ACC112 (cell line): Measurements from ENCODE around the gene NSD1.

Experiments used
- H2AFZ ChIP-seq: fragments of 200-600 bp; sonication (generic); one replicate; pipeline ENCODE4 v1.6.0; 2017; ENCODE audit warnings: antibody characterized with exemption, low read length; ENCODE audit not compliant: unreplicated experiment
- H3K27ac ChIP-seq: fragments of 200-600 bp; sonication (generic); 2 replicates; pipeline ENCODE4 v1.5.1; 2014; ENCODE audit warnings: low read depth, mild to moderate bottlenecking, antibody characterized with exemption, low read length, moderate library complexity
- H3K27me3 ChIP-seq: fragments of 200-600 bp; sonication (generic); 2 replicates; pipeline ENCODE4 v1.6.1; 2014; ENCODE audit warnings: mild to moderate bottlenecking, antibody characterized with exemption, low read length, moderate library complexity, mixed read lengths; ENCODE audit not compliant: insufficient read depth
- H3K36me3 ChIP-seq: fragments of 200-600 bp; sonication (generic); 2 replicates; pipeline ENCODE4 v1.6.1; 2016; ENCODE audit warnings: mild to moderate bottlenecking, antibody characterized with exemption, low read length, moderate library complexity, mixed read lengths; ENCODE audit not compliant: insufficient read depth
- H3K4me1 ChIP-seq: fragments of 200-600 bp; sonication (generic); one replicate; pipeline ENCODE4 v1.6.1; 2016; ENCODE audit warnings: low read length, mixed read lengths; ENCODE audit not compliant: insufficient read depth, unreplicated experiment, control insufficient read depth
- H3K4me3 ChIP-seq: fragments of 200-600 bp; sonication (generic); 2 replicates; pipeline ENCODE4 v1.5.1; 2014; ENCODE audit warnings: mild to moderate bottlenecking, low read depth, low read length
- H3K79me2 ChIP-seq: fragments of 200-600 bp; sonication (generic); one replicate; pipeline ENCODE4 v1.6.0; 2016; ENCODE audit warnings: low read length; ENCODE audit not compliant: control insufficient read depth, unreplicated experiment, insufficient read depth

Gene NSD1

GRCh38 chr5:177178733-177179304 lies 45.2 kb downstream of the NSD1 start:
- no peak overlapping the region for H3K27ac ChIP-seq
- H3K36me3 ChIP-seq, result no peaks in the 10 kb centered on the region
- no peak overlapping the region for H3K4me3 ChIP-seq
- no peaks in the 10 kb centered on the region for H3K4me1 ChIP-seq
- no peak overlapping the region for H2AFZ ChIP-seq
- H3K79me2 ChIP-seq, result peaks cover 49% of the 10 kb centered on the region
- H3K27me3 ChIP-seq, result no peaks in the 10 kb centered on the region

DNA sequence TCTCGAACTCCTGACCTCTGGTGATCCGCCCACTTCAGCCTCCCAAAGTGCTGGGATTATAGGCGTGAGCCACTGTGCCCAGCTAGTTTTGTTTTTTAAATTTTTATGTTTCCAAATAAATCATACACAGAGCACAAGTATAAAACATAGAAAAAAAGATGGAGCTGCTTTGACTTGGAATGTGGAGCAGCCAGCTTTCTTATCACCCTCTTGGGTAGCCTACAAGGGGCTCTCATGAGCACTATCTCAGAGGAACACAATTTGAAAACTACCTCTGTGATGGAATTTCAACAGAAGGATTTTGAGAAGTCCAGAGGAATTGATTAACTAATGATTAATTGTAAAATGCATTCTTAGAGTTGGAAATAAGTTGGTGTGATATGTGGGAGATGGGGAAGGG lies 45.9 kb downstream of the NSD1 start:
- Histone ChIP-seq H3K27ac (no peak overlapping the region), H3K27me3 (no peaks in the 10 kb centered on the region), H3K4me1 (no peaks in the 10 kb centered on the region), H3K79me2 (peaks cover 49% of the 10 kb centered on the region), H3K36me3 (no peaks in the 10 kb centered on the region), H3K4me3 (no peak overlapping the region), H2AFZ (no peak overlapping the region)

DNA sequence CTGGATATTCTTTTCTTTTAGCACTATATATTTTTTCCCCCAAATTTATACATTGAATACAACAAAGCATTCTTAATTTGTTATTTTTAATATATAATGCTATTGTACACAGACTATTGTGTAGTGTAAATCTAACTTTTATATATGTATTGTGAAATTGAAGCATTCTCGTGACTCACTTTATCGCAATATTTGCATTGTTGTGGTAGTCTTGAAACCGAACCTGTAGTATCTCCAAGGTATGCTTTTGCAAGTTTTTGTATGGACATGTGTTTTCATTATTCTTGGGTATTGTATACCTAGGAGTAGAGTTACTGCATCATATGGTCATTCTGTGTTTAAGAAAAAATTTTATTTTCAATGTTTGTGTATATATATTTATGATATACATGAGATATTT lies 49.6 kb downstream of the NSD1 start:
- Histone ChIP-seq H3K4me3 (no peak overlapping the region), H3K36me3 (0 out of 2 replicates have a peak, but pooled peaks cover 3% of the 10 kb centered on the region), H2AFZ (no peak overlapping the region), H3K79me2 (peaks cover 54% of the 10 kb centered on the region), H3K4me1 (no peaks in the 10 kb centered on the region), H3K27me3 (no peaks in the 10 kb centered on the region), H3K27ac (no peak overlapping the region)

DNA sequence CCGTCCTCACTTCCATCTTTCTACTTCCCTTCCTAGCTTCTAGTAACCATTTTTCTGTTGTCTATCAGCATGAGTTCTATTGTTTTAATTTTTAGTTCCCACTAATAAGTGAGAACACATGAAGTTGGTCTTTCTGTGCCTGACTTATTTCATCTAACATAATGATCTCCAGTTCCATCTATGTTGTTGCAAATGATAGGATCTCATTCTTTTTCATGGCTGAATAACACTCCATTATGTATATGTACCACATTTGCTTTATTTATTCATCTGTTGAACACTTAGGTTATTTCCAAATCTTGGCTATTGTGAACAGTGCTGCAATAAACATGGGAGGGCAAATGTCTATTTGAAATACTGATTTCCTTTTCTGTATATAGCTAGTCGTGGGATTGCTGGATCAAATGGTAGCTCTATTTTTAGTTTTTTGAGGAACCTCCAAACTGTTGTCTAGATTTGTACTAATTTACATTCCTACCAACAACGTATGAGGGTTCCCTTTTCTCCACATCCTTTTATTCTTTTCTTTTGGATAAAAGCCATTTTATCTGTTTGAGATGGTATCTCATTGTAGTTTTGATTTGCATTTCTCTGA lies 50.3 kb downstream of the NSD1 start:
- Histone ChIP-seq H3K36me3 (0 out of 2 replicates have a peak, but pooled peaks cover 3% of the 10 kb centered on the region), H3K4me1 (peaks cover 3% of the 10 kb centered on the region), H3K27me3 (no peaks in the 10 kb centered on the region), H2AFZ (no peak overlapping the region), H3K27ac (no peak overlapping the region), H3K4me3 (no peak overlapping the region), H3K79me2 (peaks cover 57% of the 10 kb centered on the region)

GRCh38 chr5:177185993-177186392 lies 52.4 kb downstream of the NSD1 start:
- Histone ChIP-seq H3K79me2 (peaks cover 60% of the 10 kb centered on the region), H3K36me3 (0 out of 2 replicates have a peak, but pooled peaks cover 3% of the 10 kb centered on the region), H3K27me3 (no peaks in the 10 kb centered on the region), H3K27ac (no peak overlapping the region), H2AFZ (no peak overlapping the region), H3K4me1 (peaks cover 9% of the 10 kb centered on the region), H3K4me3 (no peak overlapping the region)

DNA sequence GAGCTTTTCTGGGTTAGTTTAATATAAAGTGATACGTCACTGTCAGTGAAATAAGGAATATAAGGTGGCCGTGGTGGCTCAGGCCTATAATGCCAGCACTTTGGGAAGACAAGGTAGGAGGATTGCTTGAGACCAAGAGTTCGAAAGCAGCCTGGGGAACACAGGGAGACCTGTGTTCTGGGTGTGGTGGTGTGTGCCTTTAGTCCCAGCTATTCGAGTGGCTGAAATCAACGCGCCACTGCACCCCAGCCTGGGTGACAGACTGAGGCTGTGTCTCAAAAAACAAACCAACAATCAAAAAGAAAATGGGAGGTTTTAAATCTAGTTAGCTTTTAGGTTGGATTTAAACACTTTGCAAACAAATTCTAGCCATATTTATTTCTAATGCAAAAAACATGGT lies 53.1 kb downstream of the NSD1 start:
- Histone ChIP-seq H3K79me2 (peaks cover 60% of the 10 kb centered on the region), H3K36me3 (peaks cover 4% of the 10 kb centered on the region; the same call in 1 of the 2 replicates), H3K4me1 (peaks cover 9% of the 10 kb centered on the region), H3K27me3 (no peaks in the 10 kb centered on the region), H3K27ac (no peak overlapping the region), H2AFZ (no peak overlapping the region), H3K4me3 (no peak overlapping the region)

DNA sequence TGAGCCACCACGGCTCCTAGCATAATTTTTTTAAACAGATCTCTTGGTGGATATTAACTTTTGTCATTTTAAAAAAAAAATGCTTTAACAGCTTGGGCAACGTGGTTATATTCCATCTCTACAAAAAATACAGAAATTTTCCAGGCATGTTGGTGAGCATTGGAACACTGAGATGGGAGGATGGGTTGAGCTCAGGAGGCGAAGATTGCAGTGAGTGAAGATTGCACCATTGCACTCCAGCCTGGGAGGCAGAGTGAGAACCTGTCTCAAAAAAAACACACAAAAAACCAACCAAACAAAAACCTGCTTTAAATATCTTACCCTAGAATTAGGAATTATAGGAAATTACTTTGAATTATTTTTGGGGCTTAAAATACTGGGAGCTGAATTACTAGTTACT lies 55.2 kb downstream of the NSD1 start:
- Histone ChIP-seq H3K79me2 (peaks cover 49% of the 10 kb centered on the region), H3K36me3 (peaks cover 9% of the 10 kb centered on the region), H3K27me3 (no peaks in the 10 kb centered on the region), H3K4me3 (no peak overlapping the region), H3K27ac (0 out of 2 replicates have a peak overlapping the region, but pooled peaks have one; percentile 13), H2AFZ (no peak overlapping the region), H3K4me1 (peaks cover 13% of the 10 kb centered on the region)

DNA sequence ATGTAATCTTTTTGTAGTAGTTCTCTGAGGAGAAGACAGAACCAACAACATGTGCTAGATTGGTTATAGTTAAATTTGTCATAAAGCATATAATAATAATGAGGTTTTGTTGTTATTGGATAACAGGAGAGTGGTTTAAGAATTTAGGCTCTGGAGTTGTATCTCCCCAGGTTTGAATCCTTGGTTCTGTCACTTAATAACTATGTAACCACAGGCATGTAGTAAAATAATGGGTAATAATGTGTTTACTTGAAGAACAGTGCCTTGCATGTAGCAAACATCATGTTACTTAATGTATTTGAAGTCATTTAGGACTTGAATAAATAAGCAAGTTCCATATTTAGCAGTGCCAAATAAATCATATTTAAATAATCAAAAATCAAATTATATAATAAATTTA lies 55.8 kb downstream of the NSD1 start:
- peaks cover 16% of the 10 kb centered on the region for H3K4me1 ChIP-seq
- H3K27me3 ChIP-seq, result no peaks in the 10 kb centered on the region
- 0 out of 2 replicates have a peak overlapping the region, but pooled peaks have one; percentile 13 for H3K27ac ChIP-seq
- no peak overlapping the region for H3K4me3 ChIP-seq
- peaks cover 9% of the 10 kb centered on the region for H3K36me3 ChIP-seq
- H2AFZ ChIP-seq, result no peak overlapping the region
- H3K79me2 ChIP-seq, result peaks cover 44% of the 10 kb centered on the region

GRCh38 chr5:177189965-177190364 lies 56.4 kb downstream of the NSD1 start:
- H3K4me3 ChIP-seq, result no peak overlapping the region
- H3K79me2 ChIP-seq, result peaks cover 41% of the 10 kb centered on the region
- H3K4me1 ChIP-seq, result peaks cover 20% of the 10 kb centered on the region
- H3K27ac ChIP-seq, result no peak overlapping the region
- H2AFZ ChIP-seq, result no peak overlapping the region
- no peaks in the 10 kb centered on the region for H3K27me3 ChIP-seq
- peaks cover 9% of the 10 kb centered on the region for H3K36me3 ChIP-seq

- Histone ChIP-seq H3K27me3 (no peaks in the 10 kb centered on the region), H3K79me2 (peaks cover 12% of the 10 kb centered on the region), H3K4me1 (peaks cover 16% of the 10 kb centered on the region), H2AFZ (no peak overlapping the region), H3K36me3 (peaks cover 22% of the 10 kb centered on the region), H3K4me3 (no peak overlapping the region), H3K27ac (peak overlapping the region; percentile 80)
These were observed 60.7 kb downstream of the NSD1 start for GRCh38 chr5:177194268-177194667.

GRCh38 chr5:177195307-177195952 lies 61.9 kb downstream of the NSD1 start:
- Histone ChIP-seq H3K4me3 (no peak overlapping the region), H2AFZ (no peak overlapping the region), H3K27ac (no peak overlapping the region), H3K36me3 (peaks cover 22% of the 10 kb centered on the region), H3K27me3 (no peaks in the 10 kb centered on the region), H3K79me2 (peaks cover 7% of the 10 kb centered on the region), H3K4me1 (peaks cover 14% of the 10 kb centered on the region)
